ENCODE results near the gene PSMB10. TPM values are rescaled to one million over a fixed set of nuclear protein-coding genes. Genes with fewer than 3 reads are reported as not detected.

PSMB10 gene
- total and polyA plus RNA-seq, 2 donors (not counting 1 experiment from before 2014, with no cell fraction given), result 18.1 to 66.9 TPM

DNA sequence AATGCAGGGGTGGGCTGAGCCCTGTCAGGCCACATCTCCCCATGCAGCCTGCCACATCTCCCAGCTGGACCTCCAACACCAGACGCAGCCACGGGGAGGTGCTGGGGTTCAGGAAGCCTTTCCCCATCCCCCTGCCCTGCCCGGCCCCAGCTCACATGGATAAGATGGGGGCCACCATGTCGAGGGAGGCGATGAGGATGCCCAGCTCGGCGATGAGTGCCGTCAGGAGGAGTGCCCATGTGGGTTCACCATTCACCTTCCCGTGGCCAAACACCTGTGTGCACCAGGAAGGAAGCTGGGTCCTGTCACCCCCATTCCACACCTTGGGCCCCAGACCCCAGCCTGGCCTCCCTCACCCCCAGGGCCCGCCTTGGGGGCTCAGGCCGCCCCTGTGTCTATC is 13.0 kb upstream of the PSMB10 start:
- DNase-seq (ENCODE audit: low read depth in 2 of 2), result no peak
- H3K27me3 ChIP-seq (ENCODE audit: control insufficient read depth, insufficient read depth, low read length), result no peaks in the 10 kb centered on the region
- no peak overlapping the region for H3K9ac ChIP-seq (ENCODE audit: insufficient read depth, low read length)
- H3K9me3 ChIP-seq (ENCODE audit: control insufficient read depth, insufficient read depth, low read depth, low read length), result no peaks in the 10 kb centered on the region
- H2AFZ ChIP-seq (ENCODE audit: low read length), result no peak overlapping the region
- no peak overlapping the region for H3K4me3 ChIP-seq (replicated peaks in 1 of 4; ENCODE audit: control extremely low read depth in 1 of 4, insufficient read depth in 1 of 4, low read depth in 3 of 4, low read length in 4 of 4)
- H3K4me1 ChIP-seq (ENCODE audit: control insufficient read depth, extremely low read depth, insufficient read depth, low read length), result peaks cover 7% of the 10 kb centered on the region
- H3K79me2 ChIP-seq (ENCODE audit: control insufficient read depth, insufficient read depth, low read length), result peaks cover 2% of the 10 kb centered on the region
- H3K27ac ChIP-seq (ENCODE audit: insufficient read depth, low read length), result no peak overlapping the region
- peaks cover 67% of the 10 kb centered on the region for H3K36me3 ChIP-seq (ENCODE audit: control insufficient read depth, insufficient read depth, low read length)
- no peak overlapping the region for H3K4me2 ChIP-seq (ENCODE audit: extremely low read depth, insufficient read depth, low read length)
- TF ChIP-seq, protein P1, sequence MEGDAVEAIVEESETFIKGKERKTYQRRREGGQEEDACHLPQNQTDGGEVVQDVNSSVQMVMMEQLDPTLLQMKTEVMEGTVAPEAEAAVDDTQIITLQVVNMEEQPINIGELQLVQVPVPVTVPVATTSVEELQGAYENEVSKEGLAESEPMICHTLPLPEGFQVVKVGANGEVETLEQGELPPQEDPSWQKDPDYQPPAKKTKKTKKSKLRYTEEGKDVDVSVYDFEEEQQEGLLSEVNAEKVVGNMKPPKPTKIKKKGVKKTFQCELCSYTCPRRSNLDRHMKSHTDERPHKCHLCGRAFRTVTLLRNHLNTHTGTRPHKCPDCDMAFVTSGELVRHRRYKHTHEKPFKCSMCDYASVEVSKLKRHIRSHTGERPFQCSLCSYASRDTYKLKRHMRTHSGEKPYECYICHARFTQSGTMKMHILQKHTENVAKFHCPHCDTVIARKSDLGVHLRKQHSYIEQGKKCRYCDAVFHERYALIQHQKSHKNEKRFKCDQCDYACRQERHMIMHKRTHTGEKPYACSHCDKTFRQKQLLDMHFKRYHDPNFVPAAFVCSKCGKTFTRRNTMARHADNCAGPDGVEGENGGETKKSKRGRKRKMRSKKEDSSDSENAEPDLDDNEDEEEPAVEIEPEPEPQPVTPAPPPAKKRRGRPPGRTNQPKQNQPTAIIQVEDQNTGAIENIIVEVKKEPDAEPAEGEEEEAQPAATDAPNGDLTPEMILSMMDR (conservative IDR thresholded peaks at IDR 0.05 in 1 of 2, IDR thresholded peaks at IDR 0.05 in 1 of 2; ENCODE audit: low read depth in 1 of 2, low read length in 2 of 2), result no peak
- H4K20me1 ChIP-seq (ENCODE audit: control insufficient read depth, extremely low read depth, insufficient read depth, low read length), result no peaks in the 10 kb centered on the region

DNA sequence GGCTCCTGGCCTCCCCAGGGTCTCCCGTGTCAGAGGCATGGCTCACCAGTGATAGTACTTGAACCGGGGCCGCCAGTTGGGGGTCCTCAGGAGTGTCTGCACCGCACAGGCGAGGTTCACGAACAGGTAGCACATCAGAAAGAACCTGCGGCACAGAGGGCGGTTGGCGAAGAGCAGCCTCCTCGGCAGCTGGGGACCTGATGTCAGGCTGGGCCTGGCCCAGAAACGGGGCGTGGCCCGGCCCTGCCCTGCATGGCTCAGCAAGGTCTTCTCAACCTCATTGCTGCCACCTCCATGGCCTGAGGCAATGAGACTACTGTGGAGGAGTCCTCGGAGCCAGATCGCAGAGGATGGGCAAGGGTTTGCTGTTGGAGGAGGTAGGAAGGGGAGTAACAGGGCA is 11.4 kb upstream of the PSMB10 start:
- Histone ChIP-seq H3K9ac (ENCODE audit: insufficient read depth, low read length) (no peak overlapping the region), H3K4me3 (replicated peaks in 1 of 4; ENCODE audit: control extremely low read depth in 1 of 4, insufficient read depth in 1 of 4, low read depth in 3 of 4, low read length in 4 of 4) (no peak overlapping the region), H3K27ac (ENCODE audit: insufficient read depth, low read length) (no peak overlapping the region), H3K9me3 (ENCODE audit: control insufficient read depth, insufficient read depth, low read depth, low read length) (no peaks in the 10 kb centered on the region), H3K36me3 (ENCODE audit: control insufficient read depth, insufficient read depth, low read length) (peaks cover 72% of the 10 kb centered on the region), H2AFZ (ENCODE audit: low read length) (no peak overlapping the region), H3K79me2 (ENCODE audit: control insufficient read depth, insufficient read depth, low read length) (no peaks in the 10 kb centered on the region), H3K27me3 (ENCODE audit: control insufficient read depth, insufficient read depth, low read length) (no peaks in the 10 kb centered on the region), H3K4me1 (ENCODE audit: control insufficient read depth, extremely low read depth, insufficient read depth, low read length) (peaks cover 16% of the 10 kb centered on the region), H4K20me1 (ENCODE audit: control insufficient read depth, extremely low read depth, insufficient read depth, low read length) (no peaks in the 10 kb centered on the region), H3K4me2 (ENCODE audit: extremely low read depth, insufficient read depth, low read length) (no peak overlapping the region)
- DNase-seq (ENCODE audit: low read depth in 2 of 2), result no peak
- TF ChIP-seq, protein P1 (conservative IDR thresholded peaks at IDR 0.05 in 1 of 2, IDR thresholded peaks at IDR 0.05 in 1 of 2; ENCODE audit: low read depth in 1 of 2, low read length in 2 of 2), result no peak
- TF ChIP-seq EZH2 (IDR thresholded peaks at IDR 0.05; ENCODE audit: low read length, missing control alignments), result no peak

DNA sequence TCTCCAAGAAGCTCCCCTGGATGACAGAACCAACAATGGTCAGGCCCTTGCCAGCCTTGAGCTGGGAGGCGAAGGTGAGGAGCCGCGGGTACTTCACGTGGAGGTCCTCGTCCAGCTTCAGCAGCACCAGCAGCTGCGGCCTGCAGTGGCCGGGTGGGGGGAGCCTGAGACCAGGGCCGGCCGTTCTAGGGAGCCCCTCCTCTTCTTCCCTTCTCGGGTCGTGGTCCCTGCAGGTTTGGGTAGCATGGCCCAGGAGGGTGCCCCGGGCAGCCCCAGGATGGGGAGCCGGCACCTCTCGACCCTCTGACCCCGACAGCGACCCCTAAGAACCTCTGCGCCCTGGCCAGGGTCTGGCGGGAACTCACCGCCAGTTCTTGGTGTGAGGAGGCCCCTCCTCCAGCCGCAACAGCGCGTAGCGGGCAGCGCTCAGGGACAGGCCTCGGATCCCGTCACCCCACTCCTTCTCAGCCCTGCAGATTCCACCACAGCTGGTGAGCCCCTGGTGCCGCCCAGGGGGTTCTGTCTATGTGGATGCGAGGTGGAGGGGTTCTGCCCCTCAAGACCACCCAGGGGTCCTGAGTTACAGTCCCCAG is 10.4 kb upstream of the PSMB10 start:
- Histone ChIP-seq H3K36me3 (ENCODE audit: control insufficient read depth, insufficient read depth, low read length) (peaks cover 80% of the 10 kb centered on the region), H3K9me3 (ENCODE audit: control insufficient read depth, insufficient read depth, low read depth, low read length) (no peaks in the 10 kb centered on the region), H3K9ac (ENCODE audit: insufficient read depth, low read length) (no peak overlapping the region), H2AFZ (ENCODE audit: low read length) (no peak overlapping the region), H3K27me3 (ENCODE audit: control insufficient read depth, insufficient read depth, low read length) (no peaks in the 10 kb centered on the region), H4K20me1 (ENCODE audit: control insufficient read depth, extremely low read depth, insufficient read depth, low read length) (no peaks in the 10 kb centered on the region), H3K4me1 (ENCODE audit: control insufficient read depth, extremely low read depth, insufficient read depth, low read length) (peaks cover 14% of the 10 kb centered on the region), H3K27ac (ENCODE audit: insufficient read depth, low read length) (no peak overlapping the region), H3K4me2 (ENCODE audit: extremely low read depth, insufficient read depth, low read length) (no peak overlapping the region), H3K79me2 (ENCODE audit: control insufficient read depth, insufficient read depth, low read length) (no peaks in the 10 kb centered on the region), H3K4me3 (replicated peaks in 1 of 4; ENCODE audit: control extremely low read depth in 1 of 4, insufficient read depth in 1 of 4, low read depth in 3 of 4, low read length in 4 of 4) (no peak overlapping the region)
- no peak for TF ChIP-seq EZH2 (IDR thresholded peaks at IDR 0.05; ENCODE audit: low read length, missing control alignments)
- TF ChIP-seq, protein P1 (conservative IDR thresholded peaks at IDR 0.05 in 1 of 2, IDR thresholded peaks at IDR 0.05 in 1 of 2; ENCODE audit: low read depth in 1 of 2, low read length in 2 of 2), result no peak
- DNase-seq (ENCODE audit: low read depth in 2 of 2), result no peak

All from fibroblast of lung (primary cell).